A549 (cell line): ENCODE data around the gene BEX2.

Experiments
- CTCF ChIP-seq: fragments of >200 bp; sonication (Bioruptor Twin); formaldehyde crosslinking; IDR thresholded peaks from 3 replicates; pipeline ENCODE4 v1.5.1; 2016
- FOXS1 ChIP-seq: fragments of 250-450 bp; sonication (Bioruptor Pico); IDR thresholded peaks from 2 replicates; pipeline ENCODE4 v1.5.0; 2020; ENCODE audit warnings: mild to moderate bottlenecking, moderate library complexity

GRCh38 chrX:103360092-103360491 lies 49.3 kb upstream of the BEX2 start:
- TF ChIP-seq FOXS1 (CRISPR knock-in tag), result no peak
- no peak for TF ChIP-seq CTCF
